Fibroblast of villous mesenchyme (primary cell): Measurements from ENCODE around the gene CDHR1. TPM values are rescaled to one million over a fixed set of nuclear protein-coding genes. Genes with fewer than 3 reads are reported as not detected.
"Not testable (repeated sequence)": the region's sequence is repeated elsewhere in the genome, so short reads cannot be mapped to it uniquely, and the experiment has no call there.

Source experiments
- DNase-seq: peaks from one replicate; pipeline ENCODE4 v3.0.0-alpha.2; 2010; ENCODE audit warnings: low read depth
- H3K4me3 ChIP-seq: 2 replicates; pipeline ENCODE4 v1.5.1; 2011; ENCODE audit warnings: low read depth, mild to moderate bottlenecking, low read length
- CTCF ChIP-seq: IDR thresholded peaks from 2 replicates; pipeline ENCODE4 v1.5.1; 2012; ENCODE audit warnings: low read depth, mild to moderate bottlenecking, low read length; ENCODE audit not compliant: insufficient read depth
- total RNA-seq: library from RNA; depleted of rRNA; stranded (reverse); fragments of >200 nt; gene quantifications from 2 replicates; pipeline ENCODE4 v1.2.3, GENCODE V29; 2012

The CDHR1 gene
- total RNA-seq, 1 donor: 0.43 TPM

GRCh38 chr10:84163996-84164395 lies 30.3 kb upstream of the CDHR1 start:
- no peak overlapping the region for H3K4me3 ChIP-seq

GRCh38 chr10:84164442-84164841 lies 29.9 kb upstream of the CDHR1 start:
- TF ChIP-seq CTCF: no peak
- no peak for DNase-seq
- H3K4me3 ChIP-seq: no peak overlapping the region

More at GRCh38 chr10:84163996-84164395, 30.3 kb upstream of the CDHR1 start:
- TF ChIP-seq CTCF: no peak
- no peak for DNase-seq

GRCh38 chr10:84166620-84167288 lies 27.6 kb upstream of the CDHR1 start:
- no peak overlapping the region for H3K4me3 ChIP-seq
- no peak for DNase-seq
- no peak for TF ChIP-seq CTCF

- not testable (repeated sequence) for H3K4me3 ChIP-seq, DNase-seq
These were observed 27.1 kb upstream of the CDHR1 start for GRCh38 chr10:84167289-84167653.

GRCh38 chr10:84168382-84168781 lies 26.0 kb upstream of the CDHR1 start:
- not testable (repeated sequence) for H3K4me3 ChIP-seq, DNase-seq

- H3K4me3 ChIP-seq, DNase-seq: not testable (repeated sequence)
These were observed 23.1 kb upstream of the CDHR1 start for GRCh38 chr10:84171237-84171636.

- DNase-seq, H3K4me3 ChIP-seq: not testable (repeated sequence)
These were observed 22.5 kb upstream of the CDHR1 start for GRCh38 chr10:84171700-84172466.

- H3K4me3 ChIP-seq: no peak overlapping the region
- TF ChIP-seq CTCF: no peak
- DNase-seq: no peak
These were observed 21.6 kb upstream of the CDHR1 start for GRCh38 chr10:84172467-84173356.
